GM12801 (cell line): ENCODE data around the gene HLX.

Experiments used
- CTCF ChIP-seq: IDR thresholded peaks from one replicate; pipeline ENCODE4 v1.5.1; 2011; ENCODE audit warnings: control low read depth; ENCODE audit not compliant: insufficient read length; ENCODE audit errors: extremely low read depth

Gene HLX

DNA sequence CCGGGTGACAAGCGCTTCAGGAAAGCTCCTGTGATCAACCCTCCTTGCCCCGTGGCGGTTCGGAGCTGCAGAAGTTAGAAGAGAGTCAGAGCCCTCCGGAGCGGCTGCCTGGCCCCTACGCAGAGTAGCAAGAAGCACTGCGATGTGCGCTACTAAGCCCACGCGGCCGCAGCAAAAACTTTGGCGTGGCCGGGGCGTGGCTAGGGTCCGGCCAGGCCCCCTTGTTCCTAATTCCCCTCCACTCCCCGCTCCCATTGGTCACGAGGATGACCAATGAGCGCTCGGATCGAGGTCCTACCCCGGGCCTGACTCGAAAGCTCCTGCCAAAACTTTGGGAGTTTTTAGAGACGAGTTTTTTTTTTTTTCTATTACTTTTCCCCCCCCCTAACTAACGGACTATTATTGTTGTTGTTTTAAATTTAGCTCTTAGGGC lies at the start of gene HLX:
Gene HLX, plus strand, starts transcription at position 368 of the 433 bp plus-strand sequence. CDS start 415 bp downstream, outside the sequence.
- no peak for TF ChIP-seq CTCF

DNA sequence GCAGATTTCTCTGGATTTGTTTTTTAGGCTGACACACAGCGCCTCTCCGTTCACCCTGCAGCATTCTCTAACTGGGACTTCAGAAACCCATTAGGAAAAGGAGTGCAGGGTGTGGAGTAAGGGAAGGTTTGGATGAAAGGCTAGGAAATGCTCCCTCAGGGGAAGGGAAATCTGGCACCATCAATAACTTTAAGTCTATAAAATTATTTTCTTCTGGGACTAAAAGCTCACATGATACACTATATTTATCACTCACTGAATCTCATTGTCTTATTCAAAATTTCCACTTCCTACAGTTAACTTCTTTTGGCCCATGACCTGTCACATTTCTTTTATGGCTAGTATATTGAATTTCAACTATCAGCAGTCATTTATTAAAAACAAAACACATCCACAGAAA lies 45.8 kb upstream of the HLX start:
- no peak for TF ChIP-seq CTCF

GRCh38 chr1:220834155-220834870 lies 44.9 kb upstream of the HLX start:
- TF ChIP-seq CTCF: no peak

GRCh38 chr1:220838578-220838977 lies 40.7 kb upstream of the HLX start:
- no peak for TF ChIP-seq CTCF

DNA sequence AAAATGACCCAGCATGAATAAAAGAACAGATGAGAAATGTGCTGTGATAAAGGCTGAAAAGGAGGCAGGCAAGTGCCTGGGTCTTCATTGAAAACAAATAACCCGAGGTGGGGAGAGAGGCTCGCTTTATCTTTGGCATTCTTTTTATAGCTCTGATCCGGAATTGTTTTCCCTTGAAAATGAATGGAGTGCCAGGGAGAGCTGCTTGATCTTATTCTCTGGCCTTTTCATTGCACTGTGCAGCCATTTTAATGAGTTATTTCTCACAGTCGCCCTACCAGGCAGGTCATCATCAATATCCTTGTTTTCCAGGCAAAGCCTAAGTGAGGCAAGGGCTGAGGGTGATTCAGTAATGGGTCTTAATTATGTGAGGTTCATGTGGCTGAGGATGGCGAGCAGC lies 39.8 kb upstream of the HLX start:
- TF ChIP-seq CTCF: no peak

DNA sequence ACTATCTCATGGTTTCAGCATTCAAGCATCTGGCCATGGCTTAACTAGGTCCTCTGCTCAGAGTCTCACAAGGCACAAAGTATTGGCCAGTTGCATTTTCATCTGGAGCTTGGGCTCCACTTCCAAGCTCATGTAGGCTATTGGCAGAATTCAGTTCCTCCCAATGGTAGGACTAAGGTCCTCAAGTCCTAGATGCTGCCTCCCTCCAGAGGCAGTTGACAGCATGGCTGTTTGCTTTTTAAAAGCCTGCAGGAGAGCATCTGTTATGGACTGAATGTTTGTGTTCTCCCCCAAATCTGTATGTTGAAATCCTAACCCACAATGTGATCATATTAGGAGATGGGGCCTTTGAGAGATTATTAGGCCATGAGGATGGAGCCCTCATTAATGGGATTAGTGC lies 38.0 kb upstream of the HLX start:
- no peak for TF ChIP-seq CTCF

GRCh38 chr1:220843481-220844011 lies 35.7 kb upstream of the HLX start:
- TF ChIP-seq CTCF: no peak

GRCh38 chr1:220852408-220852807 lies 26.8 kb upstream of the HLX start:
- no peak for TF ChIP-seq CTCF
